Panc1 (cell line): Measurements from ENCODE around the gene RFX6. TPM values are rescaled to one million over a fixed set of nuclear protein-coding genes. Genes with fewer than 3 reads are reported as not detected.

ENCODE experiments used
- ATAC-seq: fragments of 200-7000 bp; cut with Tn5 transposase; 2 replicates; pipeline ENCODE4 v1.9.1; 2020; ENCODE audit warnings: mild to moderate bottlenecking, moderate library complexity
- BruUV-seq: library from RNA; stranded (reverse); fragments of 400-500 nt; replicated peaks from 2 replicates; lab custom pipeline; 2021; lab: Mats Ljungman, UMichigan
- CTCF ChIA-PET: fragments of 300-600 bp; sonication (Branson Sonifier 250); formaldehyde crosslinking; loops from one replicate; lab custom pipeline; 2022; ENCODE audit warnings: antibody characterized with exemption; lab: Charles Lee
- POLR2A ChIA-PET: fragments of 300-600 bp; sonication (Branson Sonifier 250); formaldehyde crosslinking; loops from one replicate; lab custom pipeline; 2022; ENCODE audit warnings: antibody characterized with exemption; lab: Charles Lee
- DNase-seq: peaks from one replicate; pipeline ENCODE4 v3.0.0-alpha.2; 2010; ENCODE audit warnings: low read depth, low spot score
- H3K27ac ChIP-seq: 2 replicates; pipeline ENCODE4 v1.5.1; 2011; ENCODE audit warnings: mild to moderate bottlenecking, low read length, inconsistent platforms
- H3K27me3 ChIP-seq: fragments of 200-500 bp; sonication (Bioruptor generic); 2 replicates; pipeline ENCODE4 v1.6.0; 2014; ENCODE audit warnings: low read length, inconsistent platforms; ENCODE audit not compliant: control insufficient read depth, insufficient read depth
- H3K36me3 ChIP-seq: fragments of 200-500 bp; sonication (Bioruptor generic); 2 replicates; pipeline ENCODE4 v1.5.1; 2014; ENCODE audit warnings: inconsistent platforms, mild to moderate bottlenecking, low read length, moderate library complexity; ENCODE audit not compliant: control insufficient read depth, insufficient read depth
- H3K4me1 ChIP-seq: 2 replicates; pipeline ENCODE4 v1.5.1; 2011; ENCODE audit warnings: inconsistent platforms, mild to moderate bottlenecking, low read length, moderate library complexity; ENCODE audit not compliant: control insufficient read depth, insufficient read depth
- H3K4me3 ChIP-seq, 2 experiments: 2 replicates each; pipeline ENCODE4 v1.5.1; 2011 to 2012; ENCODE audit warnings: low read depth in 2 of 2, low read length in 2 of 2, mild to moderate bottlenecking in 2 of 2, inconsistent platforms in 1 of 2, moderate library complexity in 1 of 2
- H3K9me3 ChIP-seq: fragments of 200-500 bp; sonication (Bioruptor generic); 2 replicates; pipeline ENCODE4 v1.5.1; 2014; ENCODE audit warnings: low read depth, mild to moderate bottlenecking, inconsistent platforms, low read length, moderate library complexity; ENCODE audit not compliant: control insufficient read depth, insufficient read depth
- CTCF ChIP-seq: fragments of 450-650 bp; IDR thresholded peaks from 2 replicates; pipeline ENCODE4 v1.5.1; 2017; ENCODE audit warnings: mild to moderate bottlenecking
- POLR2AphosphoS5 ChIP-seq: IDR thresholded peaks from 2 replicates; pipeline ENCODE4 v1.6.1; 2012; ENCODE audit warnings: mild to moderate bottlenecking, low read depth, low read length, moderate library complexity
- REST ChIP-seq, 2 experiments: IDR thresholded peaks; 2 replicates each; pipeline ENCODE4 v1.6.1; 2011 to 2012; ENCODE audit warnings: low read depth in 2 of 2, control low read depth in 1 of 2, low read length in 1 of 2, mild to moderate bottlenecking in 1 of 2, moderate library complexity in 1 of 2; ENCODE audit not compliant: insufficient read depth in 1 of 2
- SIN3A ChIP-seq: IDR thresholded peaks from 2 replicates; pipeline ENCODE4 v1.6.1; 2012; ENCODE audit warnings: low read depth, mild to moderate bottlenecking, low read length, moderate library complexity, borderline replicate concordance; ENCODE audit not compliant: insufficient read depth
- TCF7L2 ChIP-seq: IDR thresholded peaks from 2 replicates; pipeline ENCODE4 v1.6.1; 2011; ENCODE audit warnings: mild to moderate bottlenecking, low read depth, low read length, inconsistent platforms
- in situ Hi-C: cut with HindIII; loops from 2 replicates; pipeline ENCODE4 v1.10.0; 2016; ENCODE audit warnings: low sequenced_read_pairs, low pct_unique_long_range_greater_than_20kb
- intact Hi-C: fragments of 100-400 bp; cut with micrococcal nuclease; formaldehyde crosslinking; loops from one replicate; pipeline ENCODE4 v1.10.0; 2022; ENCODE audit not compliant: unreplicated experiment
- total RNA-seq: library from RNA; stranded (reverse); gene quantifications from one replicate; pipeline ENCODE4 v1.2.1, GENCODE V29; 2021; ENCODE audit not compliant: unreplicated experiment

Gene RFX6
- total RNA-seq, 1 experiment from 2014 or later, result not detected

GRCh38 chr6:116928677-116929076, 51.6 kb downstream of the RFX6 start:
- POLR2A ChIA-PET, result no interaction called here
- no TSS peak for BruUV-seq
- CTCF ChIA-PET, result no interaction called here
- Histone ChIP-seq H3K4me1 (peaks cover 7% of the 10 kb centered on the region; the same call in 1 of the 2 replicates), H3K36me3 (no peaks in the 10 kb centered on the region), H3K9me3 (no peaks in the 10 kb centered on the region), H3K4me3 (no peak overlapping the region), H3K27me3 (peaks cover 4% of the 10 kb centered on the region; the same call in 1 of the 2 replicates), H3K27ac (no peak overlapping the region)
- TF ChIP-seq SIN3A, result no peak
- no peak for TF ChIP-seq CTCF
- no peak for TF ChIP-seq POLR2AphosphoS5
- TF ChIP-seq TCF7L2, result no peak
- no peak for TF ChIP-seq REST (IDR thresholded peaks at IDR 0.05; ENCODE audit: insufficient read depth in 1 of 2, low read depth in 2 of 2, low read length in 1 of 2)
- no peak for DNase-seq
- in situ Hi-C loops, result no loop called here
- ATAC-seq, result no peak
- intact Hi-C loops, result no loop called here

- Histone ChIP-seq H3K4me1 (no peaks in the 10 kb centered on the region), H3K4me3 (no peak overlapping the region), H3K27me3 (0 out of 2 replicates have a peak, but pooled peaks cover 4% of the 10 kb centered on the region), H3K27ac (no peak overlapping the region), H3K9me3 (no peaks in the 10 kb centered on the region), H3K36me3 (no peaks in the 10 kb centered on the region)
- no peak for DNase-seq
- TF ChIP-seq SIN3A, result no peak
- intact Hi-C loops (no loop called here), in situ Hi-C loops (no loop called here)
- no peak for ATAC-seq
- POLR2A ChIA-PET, result no interaction called here
- BruUV-seq, result no TSS peak
- CTCF ChIA-PET, result no interaction called here
Observed at GRCh38 chr6:116929825-116930224, 52.8 kb downstream of the RFX6 start.

GRCh38 chr6:116931456-116931855, 54.4 kb downstream of the RFX6 start:
- Histone ChIP-seq H3K36me3 (no peaks in the 10 kb centered on the region), H3K4me1 (no peaks in the 10 kb centered on the region), H3K9me3 (no peaks in the 10 kb centered on the region), H3K4me3 (no peak overlapping the region), H3K27ac (no peak overlapping the region), H3K27me3 (peaks cover 4% of the 10 kb centered on the region; the same call in 1 of the 2 replicates)
- in situ Hi-C loops (no loop called here), intact Hi-C loops (no loop called here)
- no peak for TF ChIP-seq CTCF
- no peak for TF ChIP-seq TCF7L2
- TF ChIP-seq SIN3A, result no peak
- no peak for TF ChIP-seq POLR2AphosphoS5
- TF ChIP-seq REST (IDR thresholded peaks at IDR 0.05; ENCODE audit: insufficient read depth in 1 of 2, low read depth in 2 of 2, low read length in 1 of 2), result no peak
- no TSS peak for BruUV-seq
- ATAC-seq (no peak), DNase-seq (no peak)
- ChIA-PET CTCF (no interaction called here), POLR2A (no interaction called here)
